Activated naive CD4-positive, alpha-beta T cell treated with anti-CD3 and anti-CD28 coated beads, Interleukin-2, amount 50 U/mL, for 16 hours (primary cell): ENCODE data around the gene EIF1AX.

ENCODE experiments used
- DNase-seq: peaks from one replicate; pipeline ENCODE4 v3.0.0-alpha.2; 2020

The EIF1AX gene

GRCh38 chrX:20124964-20125363 is 16.7 kb downstream of the EIF1AX start:
- DNase-seq, result no peak

GRCh38 chrX:20118065-20118824 is 23.4 kb downstream of the EIF1AX start:
- no peak for DNase-seq

- no peak for DNase-seq
Measured at GRCh38 chrX:20116577-20117240, 24.9 kb downstream of the EIF1AX start, which contains the start of gene MAP7D2. MAP7D2 (minus strand) TSS chrX:20116907; CDS start chrX:20116879, 28 bp downstream.

GRCh38 chrX:20116087-20116576 is 25.5 kb downstream of the EIF1AX start:
- no peak for DNase-seq

GRCh38 chrX:20112022-20112774 is 29.4 kb downstream of the EIF1AX start:
- DNase-seq, result no peak

GRCh38 chrX:20111271-20111670 is 30.4 kb downstream of the EIF1AX start:
- no peak for DNase-seq

GRCh38 chrX:20101934-20102581 is 39.6 kb downstream of the EIF1AX start:
- no peak for DNase-seq

- DNase-seq, result no peak
Measured at GRCh38 chrX:20091499-20091898, 50.1 kb downstream of the EIF1AX start.

- DNase-seq, result no peak
Measured at GRCh38 chrX:20089845-20090244, 51.8 kb downstream of the EIF1AX start.

GRCh38 chrX:20080277-20080676 is 61.4 kb downstream of the EIF1AX start:
- DNase-seq, result no peak
